ENCODE measurements around the gene LYRM4.

The LYRM4 gene

GRCh38 chr6:5271926-5272325 is 11.2 kb upstream of the LYRM4 start:
- no peaks in the 10 kb centered on the region for H3K9me3 ChIP-seq (ENCODE audit: control insufficient read depth, insufficient read depth, low read length)
- H3K9ac ChIP-seq (ENCODE audit: low read depth, low read length), result no peak overlapping the region
- H3K36me3 ChIP-seq (ENCODE audit: insufficient read depth, low read length), result no peaks in the 10 kb centered on the region
- no peaks in the 10 kb centered on the region for H3K4me1 ChIP-seq (ENCODE audit: insufficient read depth, low read length)

DNA sequence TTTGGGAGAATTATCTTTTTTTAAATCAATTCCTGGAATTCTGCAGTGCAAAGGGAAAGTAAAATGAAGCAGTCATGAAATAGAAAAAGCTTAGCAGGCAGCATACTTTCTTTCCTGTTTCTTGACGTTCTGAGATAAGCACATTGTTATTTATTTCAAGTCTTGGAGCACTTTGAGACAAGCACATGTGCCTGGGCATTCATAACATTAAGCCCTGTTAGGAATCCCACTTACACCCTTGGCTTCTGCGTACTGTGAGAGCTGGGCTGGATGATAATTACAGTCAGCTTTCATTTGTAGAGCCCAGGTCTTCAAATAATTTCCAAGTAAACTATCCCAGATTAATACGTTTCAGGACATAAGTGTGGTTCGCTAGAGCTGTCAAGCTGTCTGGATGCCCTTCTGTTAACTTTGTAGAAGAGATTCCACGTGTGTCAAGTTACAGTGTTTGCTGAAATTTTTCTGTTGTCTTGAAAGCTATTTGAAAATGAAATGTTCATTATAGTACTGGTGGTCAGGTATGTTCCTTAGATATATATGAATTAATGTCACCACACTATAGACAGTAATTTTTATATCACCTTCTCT is 9.4 kb upstream of the LYRM4 start:
- Histone ChIP-seq H3K4me1 (ENCODE audit: insufficient read depth, low read length) (no peaks in the 10 kb centered on the region), H3K9me3 (ENCODE audit: control insufficient read depth, insufficient read depth, low read length) (no peaks in the 10 kb centered on the region), H3K36me3 (ENCODE audit: insufficient read depth, low read length) (no peaks in the 10 kb centered on the region), H3K9ac (ENCODE audit: low read depth, low read length) (no peak overlapping the region)

DNA sequence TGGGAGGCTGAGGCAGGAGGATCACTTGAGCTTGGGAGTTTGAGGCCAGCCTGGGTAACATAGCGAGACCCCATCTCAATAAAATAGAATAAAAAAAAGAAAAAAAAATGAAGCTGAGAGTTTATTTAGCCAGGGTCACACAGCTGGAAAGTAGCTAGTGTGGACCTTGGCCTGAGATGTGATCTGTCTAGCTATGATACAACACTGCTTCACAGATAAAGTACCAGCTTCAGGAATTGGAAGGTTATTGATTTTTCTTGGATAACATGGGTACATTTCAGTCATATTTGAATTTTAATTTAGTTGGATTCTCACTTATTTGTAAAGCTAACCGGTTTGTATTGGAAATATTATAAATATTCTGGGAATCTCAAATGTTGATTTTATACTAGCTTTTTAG is 5.7 kb upstream of the LYRM4 start:
- no peaks in the 10 kb centered on the region for H3K36me3 ChIP-seq (ENCODE audit: insufficient read depth, low read length)
- no peaks in the 10 kb centered on the region for H3K4me1 ChIP-seq (ENCODE audit: insufficient read depth, low read length)
- no peaks in the 10 kb centered on the region for H3K9me3 ChIP-seq (ENCODE audit: control insufficient read depth, insufficient read depth, low read length)
- no peak overlapping the region for H3K9ac ChIP-seq (ENCODE audit: low read depth, low read length)

DNA sequence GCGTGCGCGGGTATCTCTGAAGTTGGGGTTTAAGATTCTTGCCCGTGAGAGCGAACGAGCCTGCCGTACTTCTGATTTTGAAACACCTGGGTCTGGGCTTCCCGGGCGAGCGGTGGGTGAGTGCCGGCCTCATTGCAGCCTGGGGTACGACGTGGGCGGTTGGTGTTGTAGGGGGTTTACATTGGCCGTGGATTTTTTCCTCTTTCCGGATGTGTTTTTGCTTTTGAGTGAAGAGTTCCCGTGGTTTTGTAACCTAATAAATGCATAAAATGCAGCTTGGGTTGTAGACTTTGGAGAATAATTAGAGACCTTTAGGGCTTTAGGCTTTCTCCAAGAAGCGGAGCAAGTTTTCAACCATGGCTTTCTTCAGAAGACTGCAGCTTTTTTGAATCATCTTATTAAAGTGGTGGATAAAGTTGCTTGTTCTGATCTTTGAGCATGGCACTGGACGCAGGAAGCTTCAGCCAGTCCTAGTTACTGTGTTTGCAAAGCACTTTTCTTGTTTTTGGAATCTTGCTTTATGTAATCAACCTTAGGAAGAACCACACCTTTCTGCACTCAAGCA is 877 bp upstream of the LYRM4 start:
- Histone ChIP-seq H3K9ac (ENCODE audit: low read depth, low read length) (peak overlapping the region; percentile 97), H3K36me3 (ENCODE audit: insufficient read depth, low read length) (peaks cover 4% of the 10 kb centered on the region; the same call in 1 of the 2 replicates), H3K9me3 (ENCODE audit: control insufficient read depth, insufficient read depth, low read length) (no peaks in the 10 kb centered on the region), H3K4me1 (ENCODE audit: insufficient read depth, low read length) (no peaks in the 10 kb centered on the region)

GRCh38 chr6:5260111-5260620 is 584 bp downstream of the LYRM4 start:
- Histone ChIP-seq H3K9ac (ENCODE audit: low read depth, low read length) (peak overlapping the region; percentile 57), H3K36me3 (ENCODE audit: insufficient read depth, low read length) (peaks cover 4% of the 10 kb centered on the region; the same call in 1 of the 2 replicates), H3K4me1 (ENCODE audit: insufficient read depth, low read length) (no peaks in the 10 kb centered on the region), H3K9me3 (ENCODE audit: control insufficient read depth, insufficient read depth, low read length) (no peaks in the 10 kb centered on the region)

- no peaks in the 10 kb centered on the region for H3K9me3 ChIP-seq (ENCODE audit: control insufficient read depth, insufficient read depth, low read length)
- H3K4me1 ChIP-seq (ENCODE audit: insufficient read depth, low read length), result no peaks in the 10 kb centered on the region
- H3K36me3 ChIP-seq (ENCODE audit: insufficient read depth, low read length), result peaks cover 4% of the 10 kb centered on the region; the same call in 1 of the 2 replicates
- H3K9ac ChIP-seq (ENCODE audit: low read depth, low read length), result peak overlapping the region; percentile 57; the same call in 1 of the 2 replicates
These were observed 1.3 kb downstream of the LYRM4 start for GRCh38 chr6:5259428-5259827.

GRCh38 chr6:5257400-5257799 is 3.4 kb downstream of the LYRM4 start:
- Histone ChIP-seq H3K36me3 (ENCODE audit: insufficient read depth, low read length) (peaks cover 4% of the 10 kb centered on the region; the same call in 1 of the 2 replicates), H3K9me3 (ENCODE audit: control insufficient read depth, insufficient read depth, low read length) (no peaks in the 10 kb centered on the region), H3K4me1 (ENCODE audit: insufficient read depth, low read length) (no peaks in the 10 kb centered on the region), H3K9ac (ENCODE audit: low read depth, low read length) (no peak overlapping the region)

DNA sequence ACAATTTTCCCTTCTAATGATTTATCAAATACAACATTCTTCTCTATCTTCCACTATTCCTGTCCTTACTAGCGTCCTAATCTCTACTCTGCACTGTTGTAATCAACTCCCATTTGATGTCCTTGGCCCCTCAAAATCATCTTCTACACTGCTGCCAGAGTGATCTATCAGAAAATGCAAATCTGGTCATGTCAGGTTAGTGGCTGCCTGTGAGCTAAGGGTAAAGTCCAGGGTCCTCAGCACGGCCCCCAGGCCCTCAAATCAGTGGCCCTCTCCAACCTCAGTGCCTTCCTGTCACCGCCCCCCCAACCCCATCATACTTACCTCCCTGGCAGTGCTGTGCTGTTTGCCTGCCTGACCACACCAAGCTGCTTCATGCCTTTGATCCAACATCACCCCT is 3.8 kb downstream of the LYRM4 start:
- H3K9me3 ChIP-seq (ENCODE audit: control insufficient read depth, insufficient read depth, low read length), result no peaks in the 10 kb centered on the region
- no peaks in the 10 kb centered on the region for H3K4me1 ChIP-seq (ENCODE audit: insufficient read depth, low read length)
- H3K9ac ChIP-seq (ENCODE audit: low read depth, low read length), result no peak overlapping the region
- peaks cover 4% of the 10 kb centered on the region; the same call in 1 of the 2 replicates for H3K36me3 ChIP-seq (ENCODE audit: insufficient read depth, low read length)

- Histone ChIP-seq H3K4me1 (ENCODE audit: insufficient read depth, low read length) (no peaks in the 10 kb centered on the region), H3K9ac (ENCODE audit: low read depth, low read length) (no peak overlapping the region), H3K36me3 (ENCODE audit: insufficient read depth, low read length) (peaks cover 5% of the 10 kb centered on the region; the same call in 1 of the 2 replicates), H3K9me3 (ENCODE audit: control insufficient read depth, insufficient read depth, low read length) (no peaks in the 10 kb centered on the region)
These were observed 9.8 kb downstream of the LYRM4 start for GRCh38 chr6:5250911-5251310.

- H3K4me1 ChIP-seq (ENCODE audit: insufficient read depth, low read length), result no peaks in the 10 kb centered on the region
These were observed 10.3 kb downstream of the LYRM4 start for GRCh38 chr6:5250451-5250850.

DNA sequence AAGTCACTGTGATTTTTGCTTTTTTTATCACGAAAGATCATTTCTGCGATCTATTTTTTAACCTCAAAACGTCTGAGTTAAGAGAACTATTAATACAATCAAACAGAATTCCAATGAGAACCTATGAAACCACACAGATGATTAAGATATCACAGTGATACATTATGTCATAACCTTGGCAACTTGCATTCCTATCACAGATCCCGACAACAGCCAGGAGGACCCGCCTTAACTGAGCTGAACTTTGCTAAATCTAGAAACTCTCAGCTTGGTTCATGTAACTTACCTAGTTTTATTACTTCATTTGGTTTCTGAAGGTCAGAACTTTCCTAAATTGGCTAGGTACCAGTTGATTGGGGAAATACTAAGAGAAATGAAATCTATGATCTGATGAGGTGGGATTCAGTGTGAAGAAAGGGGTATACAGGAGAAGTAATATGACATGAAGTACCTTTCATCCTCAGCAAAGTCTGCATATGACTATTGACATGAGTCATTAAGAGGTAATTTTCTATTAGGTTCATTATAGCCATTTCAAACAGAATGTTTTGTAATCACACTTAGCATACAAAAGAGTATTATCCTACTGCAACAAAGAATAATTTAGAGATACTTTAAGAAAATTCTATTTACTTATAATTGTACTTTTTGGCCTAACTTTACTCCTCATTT is 11.2 kb downstream of the LYRM4 start:
- no peak overlapping the region for H3K9ac ChIP-seq (ENCODE audit: low read depth, low read length)
- H3K4me1 ChIP-seq (ENCODE audit: insufficient read depth, low read length), result no peaks in the 10 kb centered on the region
- H3K9me3 ChIP-seq (ENCODE audit: control insufficient read depth, insufficient read depth, low read length), result no peaks in the 10 kb centered on the region
- H3K36me3 ChIP-seq (ENCODE audit: insufficient read depth, low read length), result peaks cover 5% of the 10 kb centered on the region; the same call in 1 of the 2 replicates

More at GRCh38 chr6:5250451-5250850, 10.3 kb downstream of the LYRM4 start:
- no peaks in the 10 kb centered on the region for H3K9me3 ChIP-seq (ENCODE audit: control insufficient read depth, insufficient read depth, low read length)
- peaks cover 5% of the 10 kb centered on the region; the same call in 1 of the 2 replicates for H3K36me3 ChIP-seq (ENCODE audit: insufficient read depth, low read length)
- no peak overlapping the region for H3K9ac ChIP-seq (ENCODE audit: low read depth, low read length)

DNA sequence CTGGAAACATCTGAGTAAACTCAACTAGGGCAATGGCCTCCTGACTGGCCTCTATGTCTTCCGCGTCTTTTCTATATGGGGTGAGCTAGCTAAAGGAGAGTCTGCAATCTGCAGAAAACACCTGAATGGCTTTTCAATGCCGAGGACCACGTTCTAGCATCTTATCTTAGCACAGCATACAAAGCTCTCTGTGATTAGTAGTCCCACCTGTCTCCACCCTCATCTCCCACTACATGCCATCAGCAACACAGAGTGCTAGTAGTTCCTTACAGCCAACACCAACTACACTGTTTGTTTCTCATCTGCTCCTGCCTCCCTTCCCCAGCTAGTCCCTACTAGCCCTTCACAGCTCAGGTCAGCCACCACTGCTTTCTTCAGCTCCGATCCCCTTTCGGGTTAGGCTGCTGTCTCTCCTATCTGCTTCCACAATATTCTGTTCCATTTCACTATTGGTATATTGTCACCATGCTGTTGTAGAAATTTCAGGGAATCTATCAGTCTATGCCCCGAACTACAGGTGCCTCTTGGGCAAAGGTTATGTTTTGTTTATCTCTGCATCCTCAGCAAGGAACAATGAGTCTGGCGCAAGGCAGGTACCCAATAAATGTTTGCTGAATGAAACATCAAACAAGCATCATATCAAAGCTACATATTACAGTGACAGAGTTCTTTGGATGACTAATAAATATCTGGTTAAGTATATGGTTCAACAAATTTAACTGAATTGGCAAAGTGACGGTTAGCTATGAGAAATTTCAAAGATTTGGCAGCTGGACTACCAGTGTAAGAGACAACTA is 12.2 kb downstream of the LYRM4 start:
- Histone ChIP-seq H3K9ac (ENCODE audit: low read depth, low read length) (no peak overlapping the region), H3K36me3 (ENCODE audit: insufficient read depth, low read length) (peaks cover 5% of the 10 kb centered on the region; the same call in 1 of the 2 replicates), H3K4me1 (ENCODE audit: insufficient read depth, low read length) (no peaks in the 10 kb centered on the region), H3K9me3 (ENCODE audit: control insufficient read depth, insufficient read depth, low read length) (no peaks in the 10 kb centered on the region)

- Histone ChIP-seq H3K36me3 (ENCODE audit: insufficient read depth, low read length) (peaks cover 5% of the 10 kb centered on the region; the same call in 1 of the 2 replicates), H3K4me1 (ENCODE audit: insufficient read depth, low read length) (no peaks in the 10 kb centered on the region), H3K9ac (ENCODE audit: low read depth, low read length) (no peak overlapping the region), H3K9me3 (ENCODE audit: control insufficient read depth, insufficient read depth, low read length) (no peaks in the 10 kb centered on the region)
These were observed 13.5 kb downstream of the LYRM4 start for GRCh38 chr6:5247201-5247600.

Measured in ES-I3 (cell line).